Chondrocyte (in vitro differentiated cells): ENCODE measurements around the gene ANTXR2. TPM values are rescaled to one million over a fixed set of nuclear protein-coding genes. Genes with fewer than 3 reads are reported as not detected.

Experiments
- DNase-seq: peaks from one replicate; pipeline ENCODE4 v3.0.0; 2021; ENCODE audit warnings: mixed read lengths, low spot score
- H3K27ac Mint-ChIP-seq: one replicate; pipeline ENCODE4 v1.8.0; 2021; ENCODE audit warnings: mild to moderate bottlenecking, moderate library complexity, mixed read lengths; ENCODE audit not compliant: unreplicated experiment
- H3K27me3 Mint-ChIP-seq: 2 replicates; pipeline ENCODE4 v1.8.0; 2021; ENCODE audit warnings: low read depth, mixed read lengths
- H3K36me3 Mint-ChIP-seq: 2 replicates; pipeline ENCODE4 v1.8.0; 2021; ENCODE audit warnings: low read depth, mixed read lengths
- H3K4me1 Mint-ChIP-seq: 2 replicates; pipeline ENCODE4 v1.8.0; 2021; ENCODE audit warnings: low read depth, mild to moderate bottlenecking, mixed read lengths
- H3K4me3 Mint-ChIP-seq: one replicate; pipeline ENCODE4 v1.8.0; 2021; ENCODE audit warnings: mild to moderate bottlenecking, moderate library complexity, mixed read lengths; ENCODE audit not compliant: unreplicated experiment
- H3K9me3 Mint-ChIP-seq: 2 replicates; pipeline ENCODE4 v1.8.0; 2021; ENCODE audit warnings: low read depth, mixed read lengths
- total RNA-seq: library from RNA; stranded (reverse); gene quantifications from 3 replicates; pipeline ENCODE4 v1.2.1, GENCODE V29; 2021
- TF ChIP-seq, protein P1 (sequence below): fragments of 200-600 bp; sonication (generic); IDR thresholded peaks from 2 replicates; pipeline ENCODE4 v1.5.0; 2021; ENCODE audit warnings: antibody characterized with exemption, mild to moderate bottlenecking, moderate library complexity

The ANTXR2 gene
- total RNA-seq, 1 donor from 2014 or later = 32.1 TPM

DNA sequence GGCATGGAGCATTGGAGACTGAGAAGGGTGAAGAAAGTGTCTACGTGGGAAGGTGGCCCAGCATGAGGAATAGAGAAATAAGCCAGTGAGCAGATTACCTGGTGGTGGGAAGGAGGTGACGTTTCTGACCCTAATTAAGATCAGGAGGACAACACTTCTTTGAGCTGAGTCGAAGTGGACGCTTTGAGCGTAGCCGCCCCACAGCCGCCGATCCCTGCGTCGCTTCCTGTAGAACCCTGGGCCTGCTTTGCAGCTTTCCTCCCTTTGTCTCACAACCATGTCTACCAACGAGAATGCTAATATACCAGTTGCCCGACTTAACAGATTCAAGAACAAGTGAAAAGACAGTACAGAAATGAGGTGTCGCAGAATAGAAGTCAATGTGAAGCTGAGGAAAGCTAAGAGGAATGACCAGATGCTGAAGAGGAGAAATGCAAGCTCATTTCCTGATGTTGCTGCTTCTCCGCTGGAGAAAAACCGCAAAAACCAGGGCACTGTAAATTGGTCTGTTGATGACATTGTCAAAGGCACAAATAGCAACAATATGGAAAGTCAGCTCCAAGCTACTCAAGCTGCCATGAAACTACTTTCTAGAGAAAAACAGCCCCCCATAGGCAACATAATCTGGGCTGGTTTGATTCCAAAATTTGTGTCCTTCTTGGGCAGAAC is 6.4 kb upstream of the ANTXR2 start:
- H3K4me3 Mint-ChIP-seq = no peak overlapping the region
- H3K4me1 Mint-ChIP-seq = no peaks in the 10 kb centered on the region
- TF ChIP-seq, protein P1, sequence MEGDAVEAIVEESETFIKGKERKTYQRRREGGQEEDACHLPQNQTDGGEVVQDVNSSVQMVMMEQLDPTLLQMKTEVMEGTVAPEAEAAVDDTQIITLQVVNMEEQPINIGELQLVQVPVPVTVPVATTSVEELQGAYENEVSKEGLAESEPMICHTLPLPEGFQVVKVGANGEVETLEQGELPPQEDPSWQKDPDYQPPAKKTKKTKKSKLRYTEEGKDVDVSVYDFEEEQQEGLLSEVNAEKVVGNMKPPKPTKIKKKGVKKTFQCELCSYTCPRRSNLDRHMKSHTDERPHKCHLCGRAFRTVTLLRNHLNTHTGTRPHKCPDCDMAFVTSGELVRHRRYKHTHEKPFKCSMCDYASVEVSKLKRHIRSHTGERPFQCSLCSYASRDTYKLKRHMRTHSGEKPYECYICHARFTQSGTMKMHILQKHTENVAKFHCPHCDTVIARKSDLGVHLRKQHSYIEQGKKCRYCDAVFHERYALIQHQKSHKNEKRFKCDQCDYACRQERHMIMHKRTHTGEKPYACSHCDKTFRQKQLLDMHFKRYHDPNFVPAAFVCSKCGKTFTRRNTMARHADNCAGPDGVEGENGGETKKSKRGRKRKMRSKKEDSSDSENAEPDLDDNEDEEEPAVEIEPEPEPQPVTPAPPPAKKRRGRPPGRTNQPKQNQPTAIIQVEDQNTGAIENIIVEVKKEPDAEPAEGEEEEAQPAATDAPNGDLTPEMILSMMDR = no peak
- H3K27me3 Mint-ChIP-seq = peaks cover 9% of the 10 kb centered on the region
- H3K9me3 Mint-ChIP-seq = no peaks in the 10 kb centered on the region
- H3K36me3 Mint-ChIP-seq = no peaks in the 10 kb centered on the region
- H3K27ac Mint-ChIP-seq = no peak overlapping the region
- no peak for DNase-seq

DNA sequence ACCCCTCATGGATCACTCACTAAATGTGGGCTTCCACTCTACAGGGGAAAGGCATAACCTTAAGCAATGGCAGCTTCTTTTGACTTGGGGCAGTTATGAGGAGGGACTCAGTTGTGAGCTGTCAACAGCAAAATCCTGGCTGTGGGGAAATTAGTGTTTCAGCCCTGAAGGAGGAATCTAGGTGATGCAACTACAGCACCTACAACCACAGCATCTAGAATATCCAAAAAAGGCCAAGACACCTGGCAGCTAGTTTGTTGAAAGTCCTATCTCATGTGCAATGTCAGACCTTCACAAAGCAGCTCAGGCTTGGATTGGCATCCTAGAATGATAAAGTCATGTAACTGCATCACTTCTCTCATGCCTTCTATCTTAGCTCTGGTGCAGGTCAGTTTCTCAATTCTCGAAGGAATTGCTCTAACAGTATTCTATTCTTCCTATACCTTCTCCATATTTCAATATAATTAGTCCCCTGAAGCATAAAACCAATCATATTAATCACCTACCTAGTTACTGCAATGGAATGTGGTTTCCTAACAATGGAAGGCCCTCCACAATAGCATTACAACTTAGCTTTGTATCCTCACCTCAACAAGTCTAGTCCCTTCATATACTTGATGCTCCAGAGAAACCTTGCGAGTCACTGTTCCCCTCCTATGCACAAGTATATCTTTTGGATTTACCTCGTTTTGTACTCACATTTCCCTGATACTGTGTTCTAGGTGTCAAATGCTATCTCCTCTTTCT is 5.5 kb upstream of the ANTXR2 start:
- peaks cover 9% of the 10 kb centered on the region for H3K27me3 Mint-ChIP-seq
- peaks cover 3% of the 10 kb centered on the region for H3K4me1 Mint-ChIP-seq
- no peak for DNase-seq
- H3K36me3 Mint-ChIP-seq = no peaks in the 10 kb centered on the region
- H3K9me3 Mint-ChIP-seq = no peaks in the 10 kb centered on the region
- TF ChIP-seq, protein P1 = no peak
- no peak overlapping the region for H3K4me3 Mint-ChIP-seq
- H3K27ac Mint-ChIP-seq = no peak overlapping the region

DNA sequence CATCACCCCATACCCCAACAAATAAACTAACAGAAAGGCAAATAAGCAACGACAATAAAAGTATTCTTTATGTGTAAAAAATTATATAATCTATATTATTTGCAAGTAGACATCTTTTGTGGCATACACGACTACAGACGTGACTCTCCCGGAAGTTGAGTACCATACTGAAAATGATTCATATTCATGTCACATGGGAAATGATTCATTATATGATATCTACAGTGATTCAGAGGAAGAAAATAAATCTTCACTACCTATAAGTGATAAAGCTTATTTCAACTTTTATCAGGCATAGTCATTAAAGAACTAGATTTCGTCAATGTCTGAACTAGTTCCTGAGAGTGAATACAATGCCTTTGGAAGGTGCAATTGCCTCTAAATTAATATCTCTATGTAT is 4.6 kb upstream of the ANTXR2 start:
- Mint-ChIP-seq H3K27ac (no peak overlapping the region), H3K4me3 (no peak overlapping the region), H3K9me3 (no peaks in the 10 kb centered on the region), H3K4me1 (peaks cover 7% of the 10 kb centered on the region), H3K36me3 (no peaks in the 10 kb centered on the region), H3K27me3 (peaks cover 7% of the 10 kb centered on the region)
- no peak for DNase-seq
- TF ChIP-seq, protein P1 = no peak

DNA sequence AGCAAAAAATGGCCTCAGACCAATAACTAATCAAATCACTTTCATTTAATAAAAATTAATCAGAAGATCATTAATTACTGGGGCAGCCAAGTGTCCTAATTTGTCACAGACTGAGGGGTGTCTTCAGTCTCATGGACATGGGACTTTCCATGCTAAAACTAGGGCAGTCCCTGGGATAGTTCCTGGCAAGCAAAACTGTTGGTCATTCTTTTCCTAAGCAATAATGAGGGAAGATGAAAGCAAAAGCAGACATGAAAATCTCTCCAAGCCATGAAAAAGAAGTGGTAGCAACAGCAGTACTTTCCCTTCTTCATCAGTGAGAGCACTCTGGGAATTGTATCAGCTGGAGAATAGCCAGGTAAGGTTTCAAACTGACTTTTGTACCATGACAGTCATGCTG is 3.7 kb upstream of the ANTXR2 start:
- peaks cover 7% of the 10 kb centered on the region for H3K27me3 Mint-ChIP-seq
- TF ChIP-seq, protein P1 = no peak
- H3K4me1 Mint-ChIP-seq = peaks cover 13% of the 10 kb centered on the region
- no peaks in the 10 kb centered on the region for H3K36me3 Mint-ChIP-seq
- no peak overlapping the region for H3K27ac Mint-ChIP-seq
- H3K9me3 Mint-ChIP-seq = no peaks in the 10 kb centered on the region
- DNase-seq = no peak
- no peak overlapping the region for H3K4me3 Mint-ChIP-seq

DNA sequence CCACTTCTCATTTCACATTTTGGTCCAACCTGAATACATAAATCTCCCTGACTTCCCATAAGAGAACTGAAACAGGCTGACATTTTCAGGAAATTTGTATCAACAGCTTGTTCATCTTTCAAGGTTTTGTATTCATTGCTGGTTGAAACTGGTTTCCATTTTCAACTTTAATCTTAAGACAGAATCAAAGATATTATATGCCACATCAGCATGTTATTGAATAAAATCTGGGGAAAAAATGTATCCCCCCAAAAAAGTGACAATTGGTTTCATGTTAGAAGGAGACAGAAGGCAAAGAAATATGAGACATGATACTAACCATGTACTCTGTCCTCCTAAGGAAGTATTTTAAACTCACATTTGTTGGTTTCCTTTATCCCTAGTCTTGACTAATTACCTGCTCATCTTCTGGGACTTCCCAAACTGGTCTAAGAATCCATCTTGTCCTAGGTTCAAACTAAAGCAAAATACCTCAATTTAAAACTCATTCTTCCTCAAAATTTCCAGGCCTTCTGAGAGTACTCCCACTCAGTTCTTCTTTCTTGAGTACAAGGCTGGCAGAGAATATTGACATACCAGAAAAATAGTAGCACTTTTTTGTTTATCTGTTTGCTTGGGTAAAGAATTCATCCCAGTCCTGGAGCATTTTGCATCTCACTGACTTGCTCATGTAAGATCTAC is 3.1 kb upstream of the ANTXR2 start:
- no peaks in the 10 kb centered on the region for H3K9me3 Mint-ChIP-seq
- peaks cover 7% of the 10 kb centered on the region for H3K27me3 Mint-ChIP-seq
- peaks cover 18% of the 10 kb centered on the region for H3K4me1 Mint-ChIP-seq
- H3K4me3 Mint-ChIP-seq = no peak overlapping the region
- DNase-seq = no peak
- H3K27ac Mint-ChIP-seq = no peak overlapping the region
- TF ChIP-seq, protein P1 = no peak
- no peaks in the 10 kb centered on the region for H3K36me3 Mint-ChIP-seq
